GM21619 (cell line): ENCODE data around the gene GJA10.
"Not testable (repeated sequence)": the region's sequence is repeated elsewhere in the genome, so short reads cannot be mapped to it uniquely, and the experiment has no call there.

ENCODE experiments used
- ATAC-seq: cut with Tn5 transposase; IDR thresholded peaks from one replicate; pipeline ENCODE4 v1.9.1; 2021; ENCODE audit not compliant: unreplicated experiment

The GJA10 gene

GRCh38 chr6:89894169-89894568, at the start of gene GJA10:
Gene GJA10, plus strand, starts transcription at chr6:89894469. Its CDS starts 0 bp downstream, at chr6:89894469.
- ATAC-seq = no peak

- ATAC-seq = not testable (repeated sequence)
Measured at GRCh38 chr6:89847513-89847912, 46.8 kb upstream of the GJA10 start.

GRCh38 chr6:89853068-89853467, 41.2 kb upstream of the GJA10 start:
- no peak for ATAC-seq

GRCh38 chr6:89858041-89858440, 36.2 kb upstream of the GJA10 start:
- ATAC-seq = no peak

GRCh38 chr6:89859744-89860143, 34.5 kb upstream of the GJA10 start:
- ATAC-seq = peak; percentile 51

- ATAC-seq = peak; percentile 79
Measured at GRCh38 chr6:89862273-89862672, 32.0 kb upstream of the GJA10 start.

GRCh38 chr6:89862698-89863097, 31.6 kb upstream of the GJA10 start:
- ATAC-seq = peak; percentile 10

GRCh38 chr6:89866024-89866678, 28.1 kb upstream of the GJA10 start:
- no peak for ATAC-seq

- no peak for ATAC-seq
Measured at GRCh38 chr6:89873721-89874120, 20.5 kb upstream of the GJA10 start.

- ATAC-seq = no peak
Measured at GRCh38 chr6:89874438-89874837, 19.8 kb upstream of the GJA10 start.

- ATAC-seq = no peak
Measured at GRCh38 chr6:89886378-89887120, 7.7 kb upstream of the GJA10 start.

GRCh38 chr6:89887452-89888137, 6.7 kb upstream of the GJA10 start:
- no peak for ATAC-seq

GRCh38 chr6:89888138-89888514, 6.1 kb upstream of the GJA10 start:
- no peak for ATAC-seq

- ATAC-seq = no peak
Measured at GRCh38 chr6:89888871-89889270, 5.4 kb upstream of the GJA10 start.

- ATAC-seq = not testable (repeated sequence)
Measured at GRCh38 chr6:89890845-89891528, 3.3 kb upstream of the GJA10 start.

GRCh38 chr6:89892577-89892976, 1.7 kb upstream of the GJA10 start:
- not testable (repeated sequence) for ATAC-seq

- ATAC-seq = no peak
Measured at GRCh38 chr6:89895276-89895874, 1.1 kb downstream of the GJA10 start.

GRCh38 chr6:89910001-89910901, 16.0 kb downstream of the GJA10 start:
- not testable (repeated sequence) for ATAC-seq

GRCh38 chr6:89910902-89911240, 16.6 kb downstream of the GJA10 start:
- ATAC-seq = no peak
